Occipital lobe (tissue), 2 donors: ENCODE data around the gene SLC2A13. TPM values are rescaled to one million over a fixed set of nuclear protein-coding genes. Genes with fewer than 3 reads are reported as not detected.
A peak's percentile ranks its signal among the peaks of the same experiment; 100 is the strongest.
"Not testable (repeated sequence)": the region's sequence is repeated elsewhere in the genome, so short reads cannot be mapped to it uniquely, and the experiment has no call there.

Source experiments
- DNase-seq: peaks from one replicate; lab custom pipeline; 2025; lab: John Stamatoyannopoulos, UW
- total RNA-seq: library from RNA; depleted of rRNA; stranded (reverse); fragments of >200 nt; gene quantifications from one replicate; pipeline ENCODE4 v1.2.3, GENCODE V29; 2014

The SLC2A13 gene
- total RNA-seq, 1 donor from 2014 or later = 113 TPM

DNA sequence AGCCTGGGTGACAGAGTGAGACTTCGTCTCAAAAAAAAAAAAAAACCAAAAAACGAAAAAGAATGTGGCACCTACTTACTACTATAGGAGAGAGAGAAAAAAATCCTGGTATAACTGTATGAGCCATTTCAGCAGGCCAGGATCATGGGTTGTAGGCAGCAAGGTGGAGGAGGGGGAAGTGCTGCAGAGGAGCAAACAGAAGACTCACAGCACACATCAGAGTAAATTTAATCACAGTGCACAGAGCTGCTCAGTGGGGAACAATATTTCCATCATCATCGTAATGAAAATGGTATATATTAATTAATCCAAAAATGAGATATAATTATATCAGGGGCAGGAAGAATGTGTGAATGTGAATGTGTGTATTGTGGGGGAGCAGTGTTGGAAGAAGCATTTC, 175.8 kb downstream of the SLC2A13 start:
- no peak for DNase-seq

DNA sequence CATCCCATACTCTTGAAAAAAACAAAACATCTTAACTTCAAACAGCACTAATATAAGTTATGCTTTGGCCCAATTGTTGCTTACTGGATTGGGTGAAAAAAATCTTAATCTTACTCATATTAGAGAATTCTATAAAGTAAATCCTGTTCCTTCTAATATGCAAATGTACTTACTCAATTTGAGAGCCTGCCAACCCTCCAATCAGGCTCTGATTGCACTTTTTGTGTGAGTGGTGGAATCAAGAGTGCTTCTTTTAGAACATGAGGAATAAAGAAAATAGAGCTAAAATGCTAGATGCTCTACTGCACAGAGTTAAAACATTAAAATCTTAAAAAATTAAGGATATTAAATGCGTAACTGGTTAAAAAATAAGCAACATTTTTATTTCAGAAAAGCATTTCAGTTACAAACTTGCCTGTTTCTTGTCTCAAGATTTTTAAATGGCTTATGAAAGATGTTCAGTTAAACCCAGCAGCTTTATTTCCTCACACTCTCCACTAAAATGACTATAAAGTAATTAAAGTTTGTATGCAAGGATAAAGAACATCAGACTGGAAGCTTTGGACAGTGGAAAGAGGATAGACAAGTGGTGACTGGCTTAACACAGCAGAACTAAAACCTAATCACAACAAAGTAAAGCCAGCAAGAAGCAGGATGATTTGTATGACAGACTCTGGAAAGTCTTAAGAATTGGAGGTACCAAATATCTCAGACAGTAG, 177.5 kb downstream of the SLC2A13 start:
- DNase-seq = no peak

DNA sequence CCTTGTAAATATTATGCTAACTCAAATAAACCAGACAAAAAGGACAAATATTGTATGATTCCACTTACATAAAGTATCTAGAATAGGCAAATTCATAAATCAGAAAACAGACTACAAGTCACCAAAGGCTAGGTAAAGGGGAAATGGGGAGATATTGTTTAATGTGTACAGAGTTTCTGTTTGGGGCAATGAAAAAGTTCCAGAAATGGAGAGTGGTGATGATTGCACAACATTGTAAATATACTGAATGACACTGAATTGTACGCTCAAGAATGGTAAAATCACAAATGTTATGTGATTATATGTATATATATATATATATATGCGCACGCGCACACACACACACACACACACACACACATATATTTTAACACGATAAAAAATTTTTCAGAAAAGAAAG, 182.5 kb downstream of the SLC2A13 start:
- no peak for DNase-seq

DNA sequence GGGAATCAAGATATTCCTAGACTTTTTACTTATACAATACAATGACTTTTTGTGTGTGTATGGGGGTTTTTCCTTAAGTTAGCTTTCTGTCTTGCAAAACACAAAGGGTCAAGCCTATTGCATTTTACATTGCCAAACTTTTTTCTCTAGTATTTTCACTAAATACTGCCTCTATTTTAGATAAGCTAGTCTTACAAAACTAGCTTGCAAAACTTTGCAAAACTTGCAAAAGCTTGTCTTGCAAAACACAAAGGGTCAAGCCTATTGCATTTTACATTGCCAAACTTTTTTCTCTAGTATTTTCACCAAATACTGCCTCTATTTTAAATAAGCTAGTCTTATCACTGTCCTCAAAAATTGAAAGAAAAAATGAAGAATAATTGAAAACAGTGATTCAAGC, 183.3 kb downstream of the SLC2A13 start:
- not testable (repeated sequence) for DNase-seq

GRCh38 chr12:39920647-39921046, 185.2 kb downstream of the SLC2A13 start:
- DNase-seq = no peak

DNA sequence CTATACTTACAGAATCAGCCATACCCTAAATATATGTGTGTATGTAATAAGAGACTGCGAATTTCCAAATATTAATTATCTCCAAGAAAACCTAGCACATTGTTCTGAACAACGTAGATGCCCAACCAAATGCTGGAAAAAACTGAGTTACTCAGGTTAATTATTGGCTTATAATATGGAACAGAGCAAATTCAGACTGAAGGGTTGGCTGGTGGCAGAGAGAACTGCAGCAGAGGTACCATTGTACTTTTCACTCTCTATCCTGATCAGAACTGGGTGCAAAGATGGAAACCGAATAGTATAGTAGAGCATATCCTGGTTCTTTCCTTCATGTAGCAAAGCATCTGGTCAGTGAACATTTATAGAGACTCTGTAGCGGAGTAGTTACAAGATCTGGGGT, 185.7 kb downstream of the SLC2A13 start:
- DNase-seq = no peak

DNA sequence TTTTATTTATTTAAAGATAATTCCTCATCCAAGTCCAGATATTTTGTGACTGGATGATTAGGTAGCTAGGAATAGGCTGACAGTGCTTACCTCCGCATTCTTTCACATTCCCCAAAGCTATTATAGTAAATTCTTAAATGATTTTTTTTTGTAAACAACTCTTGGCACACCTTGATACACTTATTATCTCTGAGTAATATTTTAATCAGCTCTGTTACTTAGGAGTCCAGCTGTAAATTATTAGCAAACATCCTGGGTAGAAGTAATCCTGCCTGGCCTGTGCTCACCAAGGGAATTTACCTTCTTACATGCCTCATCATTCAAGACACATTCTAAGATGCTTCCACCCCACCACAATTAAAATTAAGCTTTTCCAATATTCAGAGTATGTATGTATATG, 186.1 kb downstream of the SLC2A13 start:
- no peak for DNase-seq

DNA sequence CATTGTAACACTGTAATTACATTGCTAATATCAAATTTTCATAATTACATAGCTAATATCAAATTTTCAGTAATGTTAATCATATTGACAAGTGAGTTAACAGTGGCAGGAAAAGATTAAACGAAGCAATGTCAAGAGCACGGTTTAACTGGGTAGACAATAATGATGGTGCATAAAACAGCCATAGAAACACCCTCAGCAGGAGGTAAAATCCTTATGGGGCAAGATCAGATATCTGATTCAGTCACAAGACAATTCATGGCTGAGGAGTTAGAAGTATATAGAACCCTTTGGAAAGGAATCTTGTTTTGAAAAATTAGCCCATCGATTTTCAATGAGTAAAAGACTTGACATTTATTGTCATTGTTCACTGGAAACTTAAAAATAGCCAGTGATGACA, 190.6 kb downstream of the SLC2A13 start:
- no peak for DNase-seq

DNA sequence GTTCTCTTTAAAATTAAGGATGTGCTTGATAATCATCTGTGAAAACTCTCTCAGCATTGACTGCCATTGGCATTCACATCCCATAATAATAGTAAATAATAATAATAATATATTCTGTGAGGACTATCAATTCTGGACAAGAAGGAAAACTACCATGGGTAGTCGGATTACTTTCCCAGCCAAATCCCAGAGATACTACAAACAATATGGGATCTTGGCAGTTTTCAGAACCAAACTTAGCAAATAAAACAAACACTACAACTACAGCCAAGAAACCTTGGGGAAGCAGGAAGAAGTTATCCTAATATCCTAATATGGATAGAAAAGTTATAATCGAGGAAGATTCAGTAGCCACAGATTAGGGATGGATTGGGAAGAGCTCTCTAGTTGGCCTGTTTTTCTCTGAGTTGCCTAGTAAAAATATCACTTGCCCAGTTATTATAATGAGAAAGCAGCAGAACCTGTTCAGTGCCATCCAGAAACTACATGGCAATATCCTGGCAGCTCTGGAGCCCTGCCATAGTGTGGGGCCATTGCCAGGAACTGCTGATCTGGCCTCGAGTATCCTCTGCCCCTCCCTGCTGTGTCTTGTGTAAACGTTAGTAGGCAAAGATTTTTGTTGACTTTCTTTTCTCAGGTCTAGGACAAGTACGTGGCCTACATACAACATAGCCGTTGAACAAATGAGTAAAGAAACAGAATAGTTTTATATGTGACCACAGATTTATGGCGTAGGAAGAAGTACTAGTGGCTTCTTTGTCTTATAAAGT, 193.5 kb downstream of the SLC2A13 start:
- DNase-seq = no peak

DNA sequence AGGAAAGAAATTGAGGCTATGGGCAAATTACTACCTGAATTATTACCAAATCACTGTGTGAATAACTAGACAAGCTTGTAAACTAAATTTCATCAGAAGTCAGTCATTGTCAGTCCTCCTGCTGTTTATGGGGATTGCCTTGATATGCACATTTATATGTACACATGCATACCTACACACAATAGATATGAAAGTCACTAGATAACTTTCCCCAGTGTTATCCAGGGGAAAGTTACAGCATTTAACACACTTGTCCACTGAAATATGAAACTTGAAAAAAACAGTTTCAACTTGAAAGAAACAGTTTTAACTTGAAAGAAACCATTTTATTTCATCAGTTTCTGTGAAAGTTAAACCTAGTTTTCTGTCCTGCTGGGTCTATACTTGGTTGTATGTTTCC, 199.6 kb downstream of the SLC2A13 start:
- no peak for DNase-seq

- peak; percentile 75 for DNase-seq
Observed at GRCh38 chr12:39905152-39905551, 200.7 kb downstream of the SLC2A13 start.

- DNase-seq = no peak
Observed at GRCh38 chr12:39902821-39903220, 203.1 kb downstream of the SLC2A13 start.

GRCh38 chr12:39897315-39897714, 208.6 kb downstream of the SLC2A13 start:
- no peak for DNase-seq

GRCh38 chr12:39893388-39893787, 212.5 kb downstream of the SLC2A13 start:
- DNase-seq = not testable (repeated sequence)

- no peak for DNase-seq
Observed at GRCh38 chr12:39892146-39892545, 213.7 kb downstream of the SLC2A13 start.

GRCh38 chr12:39887856-39888255, 218.0 kb downstream of the SLC2A13 start:
- DNase-seq = no peak

- DNase-seq = no peak
Observed at GRCh38 chr12:39886106-39886505, 219.8 kb downstream of the SLC2A13 start.

DNA sequence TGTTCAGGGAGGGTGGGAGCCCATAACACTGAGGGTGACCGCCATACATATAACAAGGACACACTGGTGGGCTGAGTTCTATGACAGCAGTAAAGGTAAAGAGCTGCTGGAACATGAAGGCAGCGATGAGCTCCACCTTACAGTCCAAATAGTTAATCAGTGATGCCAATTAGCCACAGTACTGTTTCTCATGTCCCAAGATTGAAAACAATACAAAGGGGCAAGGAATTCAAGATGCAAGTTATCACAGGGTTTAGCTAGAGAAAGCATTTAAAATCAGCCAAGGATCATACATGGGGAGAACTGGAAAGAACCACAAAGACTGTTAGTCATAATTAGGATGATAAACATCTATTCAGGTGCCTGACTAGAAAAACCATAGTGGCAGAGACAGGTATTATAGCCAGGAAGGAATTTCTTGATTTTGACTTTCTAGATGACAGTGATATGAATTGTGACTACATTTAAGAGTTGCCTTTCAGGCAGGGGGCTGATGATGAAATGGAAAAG, 221.2 kb downstream of the SLC2A13 start:
- DNase-seq = no peak

DNA sequence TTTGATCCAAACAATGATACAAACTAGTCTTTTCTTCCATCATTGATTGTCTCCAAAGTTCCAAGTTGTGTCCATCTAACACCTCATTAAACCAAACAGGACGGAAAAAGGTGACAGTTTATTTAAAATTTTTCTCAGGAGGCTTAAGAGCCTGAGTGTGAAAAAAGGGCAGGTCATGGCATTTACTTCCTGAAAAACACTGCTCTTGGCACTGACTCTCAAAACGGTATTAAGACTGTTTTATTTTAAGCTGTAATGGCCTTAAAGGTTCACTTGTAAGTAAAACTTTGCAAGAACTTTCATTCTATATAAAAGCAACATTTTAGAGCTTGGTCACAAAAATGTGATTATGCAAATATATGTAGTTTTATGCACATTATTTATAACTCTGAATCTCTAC, 222.5 kb downstream of the SLC2A13 start:
- no peak for DNase-seq

- DNase-seq = no peak
Observed at GRCh38 chr12:39878753-39879152, 227.1 kb downstream of the SLC2A13 start.

- DNase-seq = no peak
Observed at GRCh38 chr12:39875721-39876120, 230.2 kb downstream of the SLC2A13 start.

DNA sequence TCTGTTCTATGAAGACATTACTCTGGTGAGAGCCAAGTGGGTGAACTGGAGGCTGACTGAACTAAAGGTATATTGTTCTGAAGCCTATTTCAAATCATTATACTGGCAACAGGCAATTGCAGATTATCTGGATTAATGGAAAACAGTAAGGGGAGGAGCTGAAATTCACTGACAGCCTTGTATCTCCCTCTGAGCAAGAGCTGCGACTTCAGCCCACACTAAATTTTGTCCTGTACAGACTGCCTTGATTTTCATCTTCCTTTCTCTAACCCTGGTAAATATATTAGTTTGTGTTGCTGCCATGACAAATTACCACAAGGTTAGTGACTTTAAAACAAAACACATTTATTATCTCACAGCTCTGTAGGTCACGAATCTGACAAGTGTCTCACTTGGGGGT, 231.1 kb downstream of the SLC2A13 start:
- DNase-seq = no peak

DNA sequence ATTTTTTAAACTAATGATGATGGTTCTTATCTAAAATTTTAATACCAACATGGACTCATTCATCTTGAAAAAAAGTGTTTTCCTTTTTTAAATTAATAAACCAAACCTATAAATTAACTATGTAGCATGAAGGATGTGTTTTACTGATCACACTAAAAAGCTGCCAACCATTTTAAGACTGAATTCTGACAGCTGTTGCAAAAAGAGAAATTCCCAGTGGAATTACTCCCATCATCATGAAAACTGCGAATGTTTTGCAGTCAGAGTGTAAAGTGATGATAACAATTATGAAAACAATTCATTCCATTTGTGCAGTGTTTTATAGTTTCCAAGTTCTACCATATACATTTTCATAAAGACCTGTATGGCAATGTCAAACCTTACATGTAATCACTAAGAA, 232.8 kb downstream of the SLC2A13 start:
- DNase-seq = no peak
